ENCODE data around the gene P2RX4.
"Not testable (repeated sequence)": the region's sequence is repeated elsewhere in the genome, so short reads cannot be mapped to it uniquely, and the experiment has no call there.

Gene P2RX4

GRCh38 chr12:121261398-121261797 is 51.5 kb downstream of the P2RX4 start:
- Mint-ChIP-seq H3K9me3 (no peaks in the 10 kb centered on the region), H3K4me1 (no peaks in the 10 kb centered on the region), H3K27me3 (no peaks in the 10 kb centered on the region), H3K27ac (no peak overlapping the region), H3K4me3 (no peak overlapping the region)
- DNase-seq (no peak), ATAC-seq (no peak)

- H3K27ac Mint-ChIP-seq = no peak overlapping the region
- ATAC-seq (no peak), DNase-seq (no peak)
- H3K9me3 Mint-ChIP-seq = no peaks in the 10 kb centered on the region
- H3K4me1 Mint-ChIP-seq = no peaks in the 10 kb centered on the region
- H3K4me3 Mint-ChIP-seq = no peak overlapping the region
- H3K27me3 Mint-ChIP-seq = no peaks in the 10 kb centered on the region
Observed at GRCh38 chr12:121263206-121263935, 53.4 kb downstream of the P2RX4 start.

- DNase-seq (no peak), ATAC-seq (no peak)
- Mint-ChIP-seq H3K27me3 (no peaks in the 10 kb centered on the region), H3K27ac (peak overlapping the region in 1 of 2 donors; percentile 88), H3K4me3 (no peak overlapping the region), H3K9me3 (no peaks in the 10 kb centered on the region), H3K4me1 (no peaks in the 10 kb centered on the region)
Observed at GRCh38 chr12:121264135-121264534, 54.2 kb downstream of the P2RX4 start.

- Mint-ChIP-seq H3K27me3 (no peaks in the 10 kb centered on the region), H3K4me3 (no peak overlapping the region), H3K9me3 (no peaks in the 10 kb centered on the region), H3K27ac (no peak overlapping the region), H3K4me1 (no peaks in the 10 kb centered on the region)
- DNase-seq = no peak
- no peak for ATAC-seq
Observed at GRCh38 chr12:121264951-121265515, 55.1 kb downstream of the P2RX4 start.

GRCh38 chr12:121267822-121268221 is 57.9 kb downstream of the P2RX4 start:
- Mint-ChIP-seq H3K4me1 (no peaks in the 10 kb centered on the region), H3K27me3 (no peaks in the 10 kb centered on the region), H3K9me3 (no peaks in the 10 kb centered on the region), H3K27ac (no peak overlapping the region), H3K4me3 (no peak overlapping the region)
- no peak for DNase-seq
- no peak for ATAC-seq

GRCh38 chr12:121273364-121273896 is 63.5 kb downstream of the P2RX4 start:
- Mint-ChIP-seq H3K27ac (peak overlapping the region in 1 of 2 donors; percentile 55), H3K9me3 (no peaks in the 10 kb centered on the region), H3K4me1 (no peaks in the 10 kb centered on the region), H3K27me3 (no peaks in the 10 kb centered on the region), H3K4me3 (no peak overlapping the region)
- DNase-seq = no peak
- ATAC-seq = no peak

GRCh38 chr12:121274036-121274763 is 64.3 kb downstream of the P2RX4 start:
- Mint-ChIP-seq H3K27me3 (no peaks in the 10 kb centered on the region), H3K27ac (peak overlapping the region in 1 of 2 donors; percentile 86), H3K9me3 (no peaks in the 10 kb centered on the region), H3K4me3 (no peak overlapping the region), H3K4me1 (no peaks in the 10 kb centered on the region)
- ATAC-seq (no peak), DNase-seq (no peak)

- no peaks in the 10 kb centered on the region for H3K9me3 Mint-ChIP-seq
- H3K27me3 Mint-ChIP-seq = no peaks in the 10 kb centered on the region
- peak overlapping the region in 1 of 2 donors; percentile 13 for H3K27ac Mint-ChIP-seq
- no peak overlapping the region for H3K4me3 Mint-ChIP-seq
- ATAC-seq (no peak), DNase-seq (no peak)
- H3K4me1 Mint-ChIP-seq = no peaks in the 10 kb centered on the region
Observed at GRCh38 chr12:121277374-121277759, 67.4 kb downstream of the P2RX4 start.

GRCh38 chr12:121278169-121279070 is 68.5 kb downstream of the P2RX4 start:
- no peaks in the 10 kb centered on the region for H3K27me3 Mint-ChIP-seq
- ATAC-seq = no peak
- H3K4me1 Mint-ChIP-seq = no peaks in the 10 kb centered on the region
- H3K4me3 Mint-ChIP-seq = no peak overlapping the region
- no peak for DNase-seq
- no peaks in the 10 kb centered on the region for H3K9me3 Mint-ChIP-seq
- no peak overlapping the region for H3K27ac Mint-ChIP-seq

- Mint-ChIP-seq H3K27ac (no peak overlapping the region), H3K27me3 (no peaks in the 10 kb centered on the region), H3K4me3 (no peak overlapping the region), H3K9me3 (no peaks in the 10 kb centered on the region), H3K4me1 (no peaks in the 10 kb centered on the region)
- DNase-seq (no peak), ATAC-seq (no peak)
Observed at GRCh38 chr12:121279071-121279375, 69.1 kb downstream of the P2RX4 start.

- no peaks in the 10 kb centered on the region for H3K27me3 Mint-ChIP-seq
- no peaks in the 10 kb centered on the region for H3K4me1 Mint-ChIP-seq
- DNase-seq = no peak
- H3K4me3 Mint-ChIP-seq = no peak overlapping the region
- no peaks in the 10 kb centered on the region for H3K9me3 Mint-ChIP-seq
- no peak overlapping the region for H3K27ac Mint-ChIP-seq
- no peak for ATAC-seq
Observed at GRCh38 chr12:121279507-121279915, 69.6 kb downstream of the P2RX4 start.

- H3K9me3 Mint-ChIP-seq, H3K27ac Mint-ChIP-seq, H3K4me1 Mint-ChIP-seq, H3K27me3 Mint-ChIP-seq, ATAC-seq, H3K4me3 Mint-ChIP-seq, DNase-seq: not testable (repeated sequence)
Observed at GRCh38 chr12:121280531-121280930, 70.6 kb downstream of the P2RX4 start.

GRCh38 chr12:121281116-121281515 is 71.2 kb downstream of the P2RX4 start:
- not testable (repeated sequence) for DNase-seq

GRCh38 chr12:121282072-121282742 is 72.3 kb downstream of the P2RX4 start:
- Mint-ChIP-seq H3K9me3 (no peaks in the 10 kb centered on the region), H3K4me1 (no peaks in the 10 kb centered on the region), H3K4me3 (no peak overlapping the region), H3K27ac (peak overlapping the region in 1 of 2 donors; percentile 36), H3K27me3 (no peaks in the 10 kb centered on the region)
- DNase-seq = no peak
- ATAC-seq = no peak

More at GRCh38 chr12:121281116-121281515, 71.2 kb downstream of the P2RX4 start:
- H3K4me3 Mint-ChIP-seq, H3K4me1 Mint-ChIP-seq, H3K27me3 Mint-ChIP-seq, H3K27ac Mint-ChIP-seq, H3K9me3 Mint-ChIP-seq, ATAC-seq: not testable (repeated sequence)

- not testable (repeated sequence) for DNase-seq, H3K4me1 Mint-ChIP-seq, H3K9me3 Mint-ChIP-seq, H3K27me3 Mint-ChIP-seq, H3K4me3 Mint-ChIP-seq, H3K27ac Mint-ChIP-seq, ATAC-seq
Observed at GRCh38 chr12:121282910-121283309, 73.0 kb downstream of the P2RX4 start.

All from stimulated activated naive CD8-positive, alpha-beta T cell treated with anti-CD3 and anti-CD28 coated beads, Interleukin-15, amount 100 ng/mL, for 72 hours (primary cell).